ENCODE measurements around the gene PDLIM1.
A peak's percentile ranks its signal among the peaks of the same experiment; 100 is the strongest.

Gene PDLIM1

GRCh38 chr10:95248989-95249388 is 41.8 kb downstream of the PDLIM1 start:
- no peak for TF ChIP-seq EZH2 (IDR thresholded peaks at IDR 0.05)
- TF ChIP-seq POLR2AphosphoS5 (IDR thresholded peaks at IDR 0.05; ENCODE audit: borderline replicate concordance, low read depth, low read length), result no peak
- no peak for TF ChIP-seq FOXP2 (optimal IDR thresholded peaks at IDR 0.05; ENCODE audit: control extremely low read depth, extremely low read length, insufficient read depth)
- no peak overlapping the region for H3K4me3 ChIP-seq
- H3K27ac ChIP-seq, result no peak overlapping the region
- no peaks in the 10 kb centered on the region for H3K36me3 ChIP-seq (ENCODE audit: insufficient read depth, low read length)
- H3K9me3 ChIP-seq (ENCODE audit: low read depth, low read length), result no peaks in the 10 kb centered on the region
- no peak for DNase-seq (ENCODE audit: low read depth, low spot score)
- H3K9ac ChIP-seq (ENCODE audit: insufficient read length), result no peak overlapping the region

GRCh38 chr10:95247881-95248583 is 42.8 kb downstream of the PDLIM1 start:
- H3K27ac ChIP-seq, result no peak overlapping the region
- no peak for TF ChIP-seq EZH2 (IDR thresholded peaks at IDR 0.05)
- no peak for TF ChIP-seq FOXP2 (optimal IDR thresholded peaks at IDR 0.05; ENCODE audit: control extremely low read depth, extremely low read length, insufficient read depth)
- no peak for TF ChIP-seq POLR2AphosphoS5 (IDR thresholded peaks at IDR 0.05; ENCODE audit: borderline replicate concordance, low read depth, low read length)
- H3K36me3 ChIP-seq (ENCODE audit: insufficient read depth, low read length), result no peaks in the 10 kb centered on the region
- H3K9me3 ChIP-seq (ENCODE audit: low read depth, low read length), result no peaks in the 10 kb centered on the region
- H3K9ac ChIP-seq (ENCODE audit: insufficient read length), result no peak overlapping the region
- H3K4me3 ChIP-seq, result no peak overlapping the region
- DNase-seq (ENCODE audit: low read depth, low spot score), result no peak

DNA sequence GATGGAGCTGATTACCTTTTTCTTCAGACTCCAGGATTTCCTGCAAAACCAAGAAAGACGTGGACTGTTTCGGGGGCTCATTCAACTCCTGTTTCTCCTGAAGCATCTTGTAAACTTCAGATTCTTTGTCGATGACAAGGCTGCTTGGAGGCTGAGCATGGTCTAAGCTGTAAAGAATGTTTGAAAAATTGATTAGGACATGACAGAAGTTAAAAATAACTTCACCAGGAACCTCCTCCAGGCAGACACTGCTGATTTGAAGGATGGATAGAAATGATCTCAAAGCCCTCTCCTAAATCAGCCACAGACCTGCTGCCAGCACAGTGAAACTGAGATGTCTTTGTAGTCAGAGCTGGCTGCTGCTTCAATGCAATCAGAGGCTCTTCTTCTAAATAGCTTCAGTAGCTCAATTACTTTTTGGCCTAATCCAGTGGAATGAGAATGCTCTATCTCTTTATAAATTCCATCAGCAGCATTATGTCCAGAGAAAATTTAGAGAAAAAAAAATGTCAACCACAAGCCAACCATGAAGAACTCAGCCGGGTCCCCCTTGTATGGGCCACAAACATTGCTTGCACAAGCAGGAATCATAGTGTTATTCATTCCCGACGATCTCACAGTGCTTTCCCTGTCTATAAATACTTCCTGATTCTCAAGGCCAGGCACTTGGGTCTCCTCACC is 43.5 kb downstream of the PDLIM1 start:
- no peak overlapping the region for H3K4me3 ChIP-seq
- TF ChIP-seq EZH2 (IDR thresholded peaks at IDR 0.05) (no peak), FOXP2 (optimal IDR thresholded peaks at IDR 0.05; ENCODE audit: control extremely low read depth, extremely low read length, insufficient read depth) (no peak), POLR2AphosphoS5 (IDR thresholded peaks at IDR 0.05; ENCODE audit: borderline replicate concordance, low read depth, low read length) (no peak)
- no peaks in the 10 kb centered on the region for H3K36me3 ChIP-seq (ENCODE audit: insufficient read depth, low read length)
- no peak overlapping the region for H3K9ac ChIP-seq (ENCODE audit: insufficient read length)
- no peaks in the 10 kb centered on the region for H3K9me3 ChIP-seq (ENCODE audit: low read depth, low read length)
- no peak overlapping the region for H3K27ac ChIP-seq
- DNase-seq (ENCODE audit: low read depth, low spot score), result no peak

- TF ChIP-seq FOXP2 (optimal IDR thresholded peaks at IDR 0.05; ENCODE audit: control extremely low read depth, extremely low read length, insufficient read depth) (no peak), POLR2AphosphoS5 (IDR thresholded peaks at IDR 0.05; ENCODE audit: borderline replicate concordance, low read depth, low read length) (no peak), EZH2 (IDR thresholded peaks at IDR 0.05) (no peak)
- Histone ChIP-seq H3K9me3 (ENCODE audit: low read depth, low read length) (no peaks in the 10 kb centered on the region), H3K36me3 (ENCODE audit: insufficient read depth, low read length) (no peaks in the 10 kb centered on the region), H3K4me3 (no peak overlapping the region), H3K27ac (no peak overlapping the region), H3K9ac (ENCODE audit: insufficient read length) (no peak overlapping the region)
- DNase-seq (ENCODE audit: low read depth, low spot score), result peak; percentile 5
These were observed 44.2 kb downstream of the PDLIM1 start for GRCh38 chr10:95246582-95247051.

- H3K9me3 ChIP-seq (ENCODE audit: low read depth, low read length), result no peaks in the 10 kb centered on the region
- no peak overlapping the region for H3K27ac ChIP-seq
- H3K4me3 ChIP-seq, result no peak overlapping the region
- no peaks in the 10 kb centered on the region for H3K36me3 ChIP-seq (ENCODE audit: insufficient read depth, low read length)
- H3K9ac ChIP-seq (ENCODE audit: insufficient read length), result no peak overlapping the region
- TF ChIP-seq EZH2 (IDR thresholded peaks at IDR 0.05), result no peak
- TF ChIP-seq POLR2AphosphoS5 (IDR thresholded peaks at IDR 0.05; ENCODE audit: borderline replicate concordance, low read depth, low read length), result no peak
- no peak for TF ChIP-seq FOXP2 (optimal IDR thresholded peaks at IDR 0.05; ENCODE audit: control extremely low read depth, extremely low read length, insufficient read depth)
- no peak for DNase-seq (ENCODE audit: low read depth, low spot score)
These were observed 45.3 kb downstream of the PDLIM1 start for GRCh38 chr10:95245425-95246055.

DNA sequence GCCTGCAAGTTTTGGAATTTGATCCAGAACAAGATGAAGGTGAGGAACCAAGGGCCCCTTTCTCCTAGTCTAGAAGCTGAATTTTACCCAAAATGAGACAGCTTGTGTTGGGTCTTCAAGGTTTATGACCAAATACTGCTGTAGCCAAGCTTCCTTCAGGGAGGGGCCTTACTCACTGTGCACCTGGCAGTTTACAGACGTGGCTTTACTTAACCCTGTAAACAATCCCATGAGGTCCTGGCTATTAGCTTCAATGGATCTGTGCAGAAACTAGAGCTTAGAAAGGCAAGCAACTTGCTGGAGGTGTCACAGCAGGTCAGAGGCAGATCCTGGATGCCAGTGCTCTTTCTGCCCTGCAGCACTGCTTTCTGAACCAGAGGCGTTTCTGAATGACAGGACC is 46.7 kb downstream of the PDLIM1 start:
- no peak for DNase-seq (ENCODE audit: low read depth, low spot score)
- TF ChIP-seq EZH2 (IDR thresholded peaks at IDR 0.05) (no peak), POLR2AphosphoS5 (IDR thresholded peaks at IDR 0.05; ENCODE audit: borderline replicate concordance, low read depth, low read length) (no peak), FOXP2 (optimal IDR thresholded peaks at IDR 0.05; ENCODE audit: control extremely low read depth, extremely low read length, insufficient read depth) (no peak)
- H3K9ac ChIP-seq (ENCODE audit: insufficient read length), result no peak overlapping the region
- H3K4me3 ChIP-seq, result no peak overlapping the region
- no peaks in the 10 kb centered on the region for H3K36me3 ChIP-seq (ENCODE audit: insufficient read depth, low read length)
- H3K27ac ChIP-seq, result no peak overlapping the region
- no peaks in the 10 kb centered on the region for H3K9me3 ChIP-seq (ENCODE audit: low read depth, low read length)

- Histone ChIP-seq H3K4me3 (no peak overlapping the region), H3K9me3 (ENCODE audit: low read depth, low read length) (no peaks in the 10 kb centered on the region), H3K27ac (no peak overlapping the region), H3K36me3 (ENCODE audit: insufficient read depth, low read length) (no peaks in the 10 kb centered on the region), H3K9ac (ENCODE audit: insufficient read length) (no peak overlapping the region)
- TF ChIP-seq EZH2 (IDR thresholded peaks at IDR 0.05) (no peak), POLR2AphosphoS5 (IDR thresholded peaks at IDR 0.05; ENCODE audit: borderline replicate concordance, low read depth, low read length) (no peak), FOXP2 (optimal IDR thresholded peaks at IDR 0.05; ENCODE audit: control extremely low read depth, extremely low read length, insufficient read depth) (no peak)
- DNase-seq (ENCODE audit: low read depth, low spot score), result no peak
These were observed 47.5 kb downstream of the PDLIM1 start for GRCh38 chr10:95243318-95243617.

GRCh38 chr10:95242581-95243317 is 48.1 kb downstream of the PDLIM1 start:
- no peak for DNase-seq (ENCODE audit: low read depth, low spot score)
- H3K9ac ChIP-seq (ENCODE audit: insufficient read length), result no peak overlapping the region
- H3K36me3 ChIP-seq (ENCODE audit: insufficient read depth, low read length), result no peaks in the 10 kb centered on the region
- H3K4me3 ChIP-seq, result no peak overlapping the region
- H3K9me3 ChIP-seq (ENCODE audit: low read depth, low read length), result no peaks in the 10 kb centered on the region
- TF ChIP-seq FOXP2 (optimal IDR thresholded peaks at IDR 0.05; ENCODE audit: control extremely low read depth, extremely low read length, insufficient read depth), result no peak
- no peak for TF ChIP-seq POLR2AphosphoS5 (IDR thresholded peaks at IDR 0.05; ENCODE audit: borderline replicate concordance, low read depth, low read length)
- TF ChIP-seq EZH2 (IDR thresholded peaks at IDR 0.05), result no peak
- no peak overlapping the region for H3K27ac ChIP-seq
